ENCODE measurements around the gene CDH3.

The CDH3 gene

GRCh38 chr16:68644715-68645493, at the start of gene CDH3:
CDH3 (plus strand) TSS chr16:68645310; CDS start chr16:68645380, 70 bp downstream.
- H3K4me3 ChIP-seq (ENCODE audit: low read depth, low read length) = no peak within 1 kb of the TSS
- no peak for DNase-seq (ENCODE audit: low read depth)
- TF ChIP-seq CTCF (IDR thresholded peaks at IDR 0.05; ENCODE audit: low read depth, low read length, missing control alignments) = no peak

GRCh38 chr16:68596266-68596665, 48.8 kb upstream of the CDH3 start:
- no peak for DNase-seq (ENCODE audit: low read depth)
- H3K4me3 ChIP-seq (ENCODE audit: low read depth, low read length) = no peak overlapping the region
- TF ChIP-seq CTCF (IDR thresholded peaks at IDR 0.05; ENCODE audit: low read depth, low read length, missing control alignments) = no peak

- DNase-seq (ENCODE audit: low read depth) = no peak
- no peak overlapping the region for H3K4me3 ChIP-seq (ENCODE audit: low read depth, low read length)
- TF ChIP-seq CTCF (IDR thresholded peaks at IDR 0.05; ENCODE audit: low read depth, low read length, missing control alignments) = no peak
Measured at GRCh38 chr16:68599586-68599985, 45.5 kb upstream of the CDH3 start.

DNA sequence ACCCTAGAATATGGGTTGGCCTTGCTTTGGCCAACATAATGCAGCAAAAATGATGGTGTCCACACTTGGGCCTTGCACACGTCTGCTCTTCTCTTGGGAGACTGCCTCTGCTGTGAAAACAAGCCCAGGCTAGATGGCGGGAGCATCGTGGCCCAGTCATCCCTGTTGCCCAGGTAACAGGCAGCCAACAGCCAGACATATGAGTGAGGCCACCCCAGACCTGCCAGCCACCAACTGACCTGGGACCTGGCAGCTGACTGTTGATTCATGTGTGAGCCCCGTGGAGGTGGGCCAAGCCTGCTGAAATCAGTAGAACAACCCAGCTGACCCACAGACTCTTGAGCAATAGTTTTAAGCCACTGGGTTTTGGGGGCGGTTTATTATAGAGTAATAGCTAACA, 39.4 kb upstream of the CDH3 start:
- H3K4me3 ChIP-seq (ENCODE audit: low read depth, low read length) = no peak overlapping the region
- no peak for TF ChIP-seq CTCF (IDR thresholded peaks at IDR 0.05; ENCODE audit: low read depth, low read length, missing control alignments)
- DNase-seq (ENCODE audit: low read depth) = no peak

DNA sequence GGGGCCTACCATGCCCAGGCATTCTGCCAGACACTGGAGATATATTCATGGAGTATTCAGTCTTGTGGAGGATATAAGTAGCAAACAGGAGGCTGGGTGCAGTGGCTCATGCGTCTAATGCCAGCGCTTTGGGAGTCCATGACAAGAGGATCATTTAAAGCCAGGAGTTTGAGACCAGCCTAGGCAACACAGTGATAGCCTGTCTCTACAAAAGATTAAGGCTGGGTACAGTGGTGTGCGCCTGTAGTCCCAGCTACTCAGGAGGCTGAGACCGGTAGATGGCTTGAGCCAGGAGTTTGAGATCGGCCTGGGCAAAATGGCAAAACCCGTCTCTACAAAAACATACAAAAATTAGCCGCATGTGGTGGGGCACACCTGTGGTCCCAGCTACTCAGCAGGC, 37.7 kb upstream of the CDH3 start:
- H3K4me3 ChIP-seq (ENCODE audit: low read depth, low read length) = no peak overlapping the region
- TF ChIP-seq CTCF (IDR thresholded peaks at IDR 0.05; ENCODE audit: low read depth, low read length, missing control alignments) = no peak
- DNase-seq (ENCODE audit: low read depth) = no peak

GRCh38 chr16:68608330-68608729, 36.8 kb upstream of the CDH3 start:
- no peak for DNase-seq (ENCODE audit: low read depth)
- no peak overlapping the region for H3K4me3 ChIP-seq (ENCODE audit: low read depth, low read length)
- no peak for TF ChIP-seq CTCF (IDR thresholded peaks at IDR 0.05; ENCODE audit: low read depth, low read length, missing control alignments)

- no peak overlapping the region for H3K4me3 ChIP-seq (ENCODE audit: low read depth, low read length)
- no peak for DNase-seq (ENCODE audit: low read depth)
- no peak for TF ChIP-seq CTCF (IDR thresholded peaks at IDR 0.05; ENCODE audit: low read depth, low read length, missing control alignments)
Measured at GRCh38 chr16:68612996-68613395, 32.1 kb upstream of the CDH3 start.

All from GM12864 (cell line).